GM21390 (cell line): ENCODE measurements around the gene PRSS50.

Source experiments
- ATAC-seq: cut with Tn5 transposase; IDR thresholded peaks from one replicate; pipeline ENCODE4 v1.9.1; 2021; ENCODE audit not compliant: unreplicated experiment

The PRSS50 gene

DNA sequence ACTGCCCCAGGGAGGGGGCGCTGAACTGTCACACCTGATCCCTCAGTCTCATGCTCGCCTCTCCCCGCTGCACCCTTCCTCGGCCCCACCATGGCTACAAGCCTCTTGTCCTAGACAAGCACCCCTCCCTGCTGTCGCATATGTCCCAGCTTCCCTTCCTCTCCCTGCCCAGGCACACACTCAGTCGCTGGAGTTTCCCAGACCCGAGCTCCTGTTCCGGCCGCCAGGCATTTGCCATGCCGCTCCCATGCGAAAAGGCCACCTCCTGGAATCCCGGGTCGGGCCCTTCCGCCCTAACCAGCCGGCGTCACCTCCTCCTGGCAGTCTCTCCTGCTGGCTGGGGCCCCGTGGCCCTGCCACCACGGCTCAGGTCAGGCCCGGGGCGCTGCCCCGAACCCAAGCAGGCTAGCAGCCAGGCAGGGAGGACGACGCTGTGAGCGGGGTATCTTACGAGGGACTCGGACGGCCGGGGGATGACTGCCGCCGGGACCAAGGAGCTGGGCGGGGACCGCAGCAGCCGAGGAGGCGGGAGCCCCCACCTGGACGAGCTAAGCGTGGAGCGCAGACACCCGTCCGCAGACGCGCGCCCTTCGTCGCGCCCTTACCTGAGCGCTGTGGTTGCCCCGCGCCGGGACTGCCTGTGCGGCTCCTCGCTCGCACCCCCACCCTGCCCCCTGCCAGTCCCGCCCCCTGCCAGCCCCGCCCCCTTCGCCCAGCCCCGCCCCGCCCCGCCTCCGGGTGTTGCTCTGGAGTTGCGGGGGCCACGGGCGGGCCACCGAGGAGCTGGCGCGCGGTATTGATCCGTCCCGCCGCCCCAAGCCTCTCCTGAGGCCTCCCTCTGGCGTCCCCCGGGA lies 24.4 kb downstream of the PRSS50 start, which contains the start of gene ALS2CL:
ALS2CL (minus strand) TSS at position 642 of the 854 bp plus-strand sequence. CDS start 4,239 bp downstream, outside the sequence.
- no peak for ATAC-seq

DNA sequence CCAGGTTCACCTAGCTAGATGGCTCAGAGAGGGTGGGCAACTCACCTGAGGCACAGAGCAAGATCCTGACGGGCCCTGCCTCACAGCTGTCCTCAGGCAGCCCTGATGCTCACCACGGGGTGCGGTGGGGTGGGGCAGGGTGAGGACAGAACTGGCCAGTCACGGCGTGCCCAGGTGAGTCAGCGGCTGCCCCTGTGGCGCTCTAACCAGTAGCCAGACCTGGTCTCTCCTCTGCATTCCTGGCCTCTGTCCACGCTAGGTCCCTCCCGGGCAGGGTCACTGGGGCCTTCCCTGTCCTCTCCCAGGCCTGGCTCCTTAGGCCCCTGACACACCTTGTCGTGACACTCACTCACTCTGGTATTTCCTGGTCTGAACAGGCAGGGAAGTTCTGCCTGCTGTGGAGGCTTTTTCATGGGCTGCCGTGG lies 25.1 kb downstream of the PRSS50 start:
- no peak for ATAC-seq

DNA sequence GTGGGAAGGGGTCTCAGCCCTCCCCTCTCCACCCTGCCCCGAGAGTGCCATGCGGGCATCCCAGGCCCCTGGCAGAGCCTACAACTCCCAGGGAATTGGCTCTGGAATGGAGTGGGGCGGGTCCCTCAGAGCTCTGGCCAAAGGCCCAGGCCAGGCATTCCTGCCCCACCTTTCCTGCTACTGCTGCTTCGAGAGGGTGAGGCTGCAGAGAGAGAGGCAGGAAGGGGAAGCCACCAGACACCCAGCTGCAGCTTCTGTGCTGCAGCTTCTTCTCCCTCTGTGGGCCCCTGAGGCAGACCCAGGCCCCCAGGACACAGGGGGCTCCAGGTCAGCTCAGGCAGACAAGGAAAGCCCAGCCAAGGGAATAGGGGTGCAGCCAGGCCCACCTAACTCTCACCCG lies 26.9 kb downstream of the PRSS50 start:
- ATAC-seq = no peak

DNA sequence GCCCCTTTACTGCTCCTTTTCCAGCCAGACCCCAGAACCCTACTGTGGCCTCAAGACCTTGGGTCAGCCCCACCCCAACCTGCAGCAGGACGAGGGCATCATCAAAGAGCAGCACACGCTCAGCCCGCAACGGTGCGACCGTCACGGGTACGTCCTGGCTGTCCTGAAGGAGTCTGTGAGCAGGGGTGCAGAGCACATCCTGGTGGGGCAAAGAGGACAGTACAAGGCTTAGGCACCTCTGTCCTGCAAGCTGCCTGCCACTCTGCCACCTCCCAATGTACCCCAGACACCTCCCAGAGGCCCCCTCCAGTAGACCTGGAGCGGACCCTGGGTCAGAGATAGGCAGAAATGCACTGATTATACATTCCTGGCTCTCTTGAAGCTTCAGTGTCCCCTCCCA lies 32.2 kb downstream of the PRSS50 start:
- ATAC-seq = no peak

DNA sequence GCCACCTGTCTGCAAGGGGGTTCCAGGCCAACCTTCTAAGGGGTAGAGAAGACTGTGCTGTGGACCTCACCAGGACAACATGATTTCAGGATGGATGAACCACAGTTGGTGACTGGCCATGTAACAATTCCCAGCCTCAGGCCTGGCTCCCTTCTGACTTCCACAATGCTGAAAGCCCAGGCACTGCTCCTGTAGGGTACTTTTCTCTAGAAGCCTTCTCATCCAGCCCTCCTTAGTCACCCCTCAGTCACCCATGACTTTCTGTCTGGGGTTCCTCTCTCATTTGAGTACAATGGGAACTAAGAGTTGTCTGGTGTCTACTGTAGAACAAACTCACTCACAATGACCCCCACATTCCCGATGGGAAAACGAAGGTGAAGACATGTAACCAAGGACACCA lies 32.8 kb downstream of the PRSS50 start:
- ATAC-seq = no peak

DNA sequence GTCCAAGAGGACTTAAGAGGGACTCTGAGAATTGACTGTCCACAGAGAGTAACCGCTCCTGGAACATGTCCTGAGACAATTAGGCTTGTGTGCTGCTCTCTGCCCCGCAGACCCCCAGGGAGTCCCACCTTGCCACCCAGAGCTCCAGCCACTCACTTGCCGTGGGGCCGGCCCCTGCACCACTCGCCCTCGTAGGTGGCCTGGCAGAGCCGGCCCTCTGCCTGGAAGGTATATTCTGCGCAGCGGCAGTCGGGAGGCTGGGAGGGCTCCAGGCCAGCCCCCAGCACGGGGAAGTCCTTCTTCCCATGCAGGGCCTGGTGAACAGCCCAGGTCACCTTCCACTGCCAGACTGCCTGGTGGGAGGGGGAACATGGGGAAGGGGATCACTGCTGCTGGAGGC lies 34.7 kb downstream of the PRSS50 start:
- ATAC-seq = no peak

DNA sequence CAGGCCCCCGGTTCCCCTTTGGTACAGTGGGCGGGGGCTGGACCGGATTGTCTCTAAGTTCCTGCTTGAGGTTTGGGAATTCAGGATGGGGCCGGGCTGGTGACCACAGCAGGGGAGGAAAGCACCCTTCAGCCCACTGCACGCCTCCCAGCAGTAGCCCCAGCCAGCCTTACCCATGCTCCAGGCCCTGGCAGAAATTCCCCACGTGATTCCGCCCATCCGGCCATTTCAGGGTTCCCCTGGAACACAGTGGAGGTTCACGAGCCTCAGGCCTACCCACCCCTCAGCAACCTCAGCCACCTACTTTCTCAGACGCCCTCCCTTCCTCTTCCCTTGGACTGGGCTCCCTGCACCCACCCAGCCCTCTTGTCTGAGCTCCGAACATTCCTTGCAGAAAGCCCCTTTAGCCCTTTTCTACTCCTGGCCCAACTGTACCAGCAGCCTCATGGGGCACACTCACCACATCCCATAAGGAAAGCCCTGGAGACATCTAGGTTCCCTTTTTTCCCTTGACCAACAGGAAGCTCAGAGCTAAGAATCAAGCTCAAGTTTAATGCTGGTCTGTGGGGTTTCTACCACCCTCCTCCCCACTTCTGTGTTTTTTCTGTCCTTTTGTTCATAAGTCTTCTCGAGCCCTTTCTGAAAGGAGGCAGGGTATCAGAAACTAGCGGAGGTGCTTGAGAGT lies 35.7 kb downstream of the PRSS50 start:
- ATAC-seq = no peak

DNA sequence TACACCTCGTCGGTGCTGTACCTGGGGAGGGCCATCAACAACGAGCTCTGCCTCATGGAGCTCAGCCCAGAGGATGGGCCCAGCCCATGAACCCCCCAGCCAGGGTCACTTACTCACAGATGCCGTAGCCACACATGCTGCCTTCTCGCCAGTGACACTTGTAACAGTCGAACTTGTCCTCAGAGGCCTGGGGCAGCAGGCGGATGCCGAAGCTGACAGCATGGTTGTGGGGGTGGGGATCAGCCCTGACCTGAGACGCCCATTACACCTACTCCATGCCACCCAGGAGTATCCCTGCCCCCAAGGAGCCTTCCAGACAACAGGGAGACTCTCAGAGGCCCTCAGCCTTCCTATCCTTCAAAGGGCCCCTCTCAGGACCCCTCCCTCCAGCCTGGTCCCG lies 36.3 kb downstream of the PRSS50 start:
- no peak for ATAC-seq

DNA sequence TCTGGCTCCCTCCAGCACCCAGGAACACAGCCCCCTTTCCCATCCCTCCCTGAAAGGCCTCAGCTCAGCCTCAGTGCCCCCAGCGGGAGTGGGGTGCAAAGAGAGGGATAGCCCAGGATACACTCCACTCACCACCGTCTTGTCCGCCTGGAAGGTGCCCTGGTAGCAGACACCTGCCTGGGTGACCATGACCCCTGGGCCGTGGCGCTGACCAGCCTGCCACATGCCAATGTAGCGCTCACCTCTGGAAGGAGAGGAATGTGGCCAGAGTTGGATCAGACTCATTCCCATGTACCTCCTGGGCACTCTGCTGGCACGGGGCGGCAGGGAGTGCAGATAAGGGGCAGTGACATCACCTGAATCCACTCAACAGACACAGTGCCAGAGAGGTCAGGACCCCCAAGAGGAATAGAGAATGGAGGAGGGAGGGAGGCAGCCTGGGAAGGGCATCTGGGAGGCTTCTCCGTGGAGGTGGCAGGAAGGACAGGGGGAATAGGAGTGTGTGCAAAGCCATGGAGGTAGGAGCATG lies 37.3 kb downstream of the PRSS50 start:
- ATAC-seq = no peak

DNA sequence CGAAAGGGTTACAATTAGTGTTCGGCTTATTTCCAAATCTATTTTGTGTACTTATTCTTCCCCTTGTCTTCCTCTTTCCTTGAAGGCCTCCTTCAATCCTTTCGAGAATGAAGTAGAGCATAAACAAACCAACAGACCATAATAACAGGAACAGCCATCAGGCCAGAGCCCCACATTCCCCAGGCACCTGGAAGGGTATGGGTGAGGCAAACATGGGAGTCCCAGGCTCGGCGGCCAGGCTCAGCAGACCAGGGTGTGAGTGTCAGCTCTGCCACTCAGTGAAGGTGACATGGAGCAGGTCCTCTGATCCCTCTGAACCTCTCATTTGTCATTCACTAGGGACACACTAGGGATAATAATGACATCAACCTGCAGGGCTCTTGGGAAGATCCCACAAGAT lies 38.0 kb downstream of the PRSS50 start:
- no peak for ATAC-seq

DNA sequence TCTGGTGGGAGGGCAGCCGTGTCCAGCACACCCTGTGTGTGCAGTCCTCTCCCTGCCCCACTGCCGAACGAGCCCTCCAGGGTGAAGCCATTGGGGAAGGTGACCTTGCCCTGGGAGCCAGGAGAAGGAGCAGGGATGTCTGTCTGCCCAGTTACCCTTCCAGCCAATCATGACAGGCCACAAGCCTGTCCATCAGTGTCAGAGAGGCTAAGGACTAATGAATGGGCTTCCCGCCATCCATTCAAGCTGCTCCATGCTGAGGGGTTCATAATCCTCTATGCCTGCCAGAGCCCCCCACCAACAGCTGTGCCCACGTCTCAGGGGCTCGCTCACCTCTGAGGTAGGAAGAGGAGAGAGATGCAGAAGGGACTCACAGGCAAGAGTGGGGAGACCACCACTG lies 39.4 kb downstream of the PRSS50 start:
- ATAC-seq = no peak

DNA sequence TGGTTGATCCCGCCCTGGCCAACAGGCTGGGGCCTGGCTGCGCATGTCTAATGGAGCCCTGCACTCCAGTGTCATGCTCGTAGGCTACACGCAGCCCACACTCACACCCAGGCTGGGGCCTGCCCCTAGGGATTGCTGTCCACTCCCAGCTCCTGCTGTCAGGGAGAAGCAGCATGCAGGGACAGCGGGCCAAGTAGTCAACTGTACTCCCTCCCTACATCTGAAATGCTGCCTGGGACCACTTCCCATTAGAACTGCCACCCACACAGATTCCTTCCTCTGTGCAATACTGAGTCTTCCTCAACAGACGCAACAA lies 40.3 kb downstream of the PRSS50 start:
- ATAC-seq = no peak

DNA sequence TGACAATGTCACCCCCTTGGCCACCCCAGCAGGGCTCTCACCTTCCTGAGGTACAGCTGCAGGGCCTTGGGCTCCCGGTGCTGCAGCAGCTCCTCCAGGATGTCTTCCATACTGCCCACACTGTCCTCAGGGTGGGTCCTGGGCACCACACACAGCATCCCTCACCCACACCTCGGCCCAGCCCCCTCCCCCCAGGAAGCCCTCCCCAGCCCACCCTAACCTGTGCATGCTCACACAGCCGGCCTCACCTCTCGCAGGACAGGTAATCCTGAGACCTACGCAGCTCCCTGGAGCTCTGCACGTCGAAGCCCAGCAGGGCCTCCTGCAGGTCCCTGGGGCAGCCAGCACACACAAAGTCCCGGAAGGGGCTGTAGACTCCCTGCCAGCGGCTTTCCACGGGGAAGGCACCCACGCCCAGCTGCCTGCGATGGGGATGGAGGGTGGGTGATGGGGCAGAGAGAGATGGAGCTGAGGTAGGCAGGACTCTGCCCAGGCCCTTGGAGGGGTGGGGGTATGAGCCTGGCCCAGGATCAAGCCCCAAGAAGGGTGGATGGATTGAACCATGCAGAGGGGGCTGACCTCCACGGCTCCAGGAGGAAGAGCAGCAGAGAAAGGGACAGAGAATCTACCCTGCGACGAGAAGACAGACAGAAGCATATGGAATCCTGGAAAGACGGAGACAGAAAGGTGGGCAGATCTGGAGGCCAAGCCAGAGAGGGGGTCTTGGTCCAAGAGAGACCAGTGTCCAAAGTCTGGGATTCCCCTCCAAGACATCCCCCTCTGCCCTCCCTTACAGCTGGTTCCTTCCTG lies 40.9 kb downstream of the PRSS50 start:
- no peak for ATAC-seq

DNA sequence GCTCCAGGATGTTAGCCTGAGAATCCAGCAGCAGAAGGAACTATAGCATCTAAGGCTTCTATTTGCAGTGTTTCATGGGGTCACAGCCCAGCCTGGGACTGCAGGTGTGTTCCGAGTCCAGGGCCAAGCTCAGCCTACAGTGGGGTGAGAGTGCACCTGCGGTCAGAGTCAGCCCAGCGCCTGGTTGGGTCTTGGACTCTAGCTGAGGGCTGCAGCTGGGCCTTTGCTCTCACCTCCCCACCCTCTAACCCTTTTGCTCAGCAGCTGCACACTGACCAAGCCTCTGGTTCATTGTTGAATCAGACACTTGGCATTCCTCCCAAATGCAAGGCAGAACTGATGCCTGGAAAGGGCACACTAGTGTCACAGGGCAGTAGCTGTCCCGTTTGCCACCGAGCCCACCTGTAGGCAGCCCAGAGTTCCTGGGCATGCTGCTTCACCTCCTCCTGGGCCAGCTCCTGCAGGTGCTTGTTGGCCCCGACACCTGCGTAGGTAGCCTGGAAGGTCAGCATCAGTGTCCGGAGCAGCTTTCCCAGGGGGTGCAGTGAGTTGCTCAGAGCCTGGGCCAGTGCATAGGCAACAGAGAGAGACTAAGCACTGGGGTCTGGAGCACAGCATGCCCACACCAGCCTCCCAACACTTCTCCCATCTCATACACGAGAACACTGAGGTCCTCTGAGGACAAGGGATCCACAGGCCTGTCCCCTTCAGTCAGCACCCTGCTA lies 41.7 kb downstream of the PRSS50 start:
- ATAC-seq = no peak

DNA sequence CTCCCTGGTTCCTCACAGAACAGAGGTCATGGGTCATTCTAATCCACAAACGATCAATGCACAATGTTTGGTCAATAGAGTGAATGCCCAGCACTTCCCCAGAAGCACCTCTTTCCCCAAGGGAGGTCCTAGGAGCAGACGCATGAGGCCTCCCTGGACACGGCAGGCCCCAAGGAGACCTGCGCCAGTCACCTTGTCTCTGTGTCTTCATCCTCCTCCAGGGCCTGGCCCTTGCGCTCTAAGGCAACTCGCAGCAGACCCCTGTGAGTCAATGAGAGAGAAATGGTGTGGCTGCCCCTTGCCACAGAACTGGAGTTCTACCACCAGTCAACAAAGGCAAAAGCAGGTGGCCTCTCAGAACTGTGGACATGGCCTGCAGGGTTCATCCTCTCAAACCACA lies 42.2 kb downstream of the PRSS50 start:
- no peak for ATAC-seq

DNA sequence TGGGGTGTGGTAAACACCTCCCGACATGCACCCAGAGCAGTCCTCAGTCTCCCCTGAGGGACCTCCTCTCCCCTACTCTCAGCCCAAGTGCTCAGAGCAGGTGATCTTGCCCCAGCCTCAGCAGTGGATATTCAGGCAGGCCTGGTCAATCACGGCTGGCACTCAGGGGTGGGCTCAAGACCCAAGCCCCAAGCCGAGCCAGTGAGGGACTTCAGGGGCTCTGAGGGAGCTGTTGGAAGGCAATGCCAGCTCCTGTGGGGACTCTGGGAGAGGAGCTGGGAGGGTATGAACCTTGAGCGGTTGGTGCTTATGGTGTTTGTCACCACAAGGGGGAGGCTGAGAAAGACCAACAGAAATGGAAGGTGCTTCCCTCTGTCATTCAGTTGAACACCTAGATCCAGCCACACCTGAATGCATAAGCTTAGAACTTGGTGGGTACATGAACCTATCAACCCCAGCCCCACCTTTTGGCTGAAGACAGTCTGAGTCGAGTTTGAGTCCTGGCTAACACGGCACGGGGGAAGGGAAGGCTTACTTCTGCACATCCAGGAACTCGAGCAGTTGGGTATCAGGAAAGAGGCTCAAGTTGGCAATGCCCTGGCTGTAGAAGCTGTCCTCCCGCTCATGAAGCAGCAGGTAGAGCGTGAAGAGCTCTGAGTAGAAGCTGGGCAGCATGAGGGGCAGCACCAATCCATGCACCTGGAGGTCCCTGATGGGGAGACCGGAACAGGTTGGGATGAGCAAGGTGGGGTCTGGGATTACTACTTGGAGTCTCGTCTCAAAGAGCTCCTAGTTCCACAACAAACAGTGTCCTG lies 43.4 kb downstream of the PRSS50 start:
- ATAC-seq = no peak

DNA sequence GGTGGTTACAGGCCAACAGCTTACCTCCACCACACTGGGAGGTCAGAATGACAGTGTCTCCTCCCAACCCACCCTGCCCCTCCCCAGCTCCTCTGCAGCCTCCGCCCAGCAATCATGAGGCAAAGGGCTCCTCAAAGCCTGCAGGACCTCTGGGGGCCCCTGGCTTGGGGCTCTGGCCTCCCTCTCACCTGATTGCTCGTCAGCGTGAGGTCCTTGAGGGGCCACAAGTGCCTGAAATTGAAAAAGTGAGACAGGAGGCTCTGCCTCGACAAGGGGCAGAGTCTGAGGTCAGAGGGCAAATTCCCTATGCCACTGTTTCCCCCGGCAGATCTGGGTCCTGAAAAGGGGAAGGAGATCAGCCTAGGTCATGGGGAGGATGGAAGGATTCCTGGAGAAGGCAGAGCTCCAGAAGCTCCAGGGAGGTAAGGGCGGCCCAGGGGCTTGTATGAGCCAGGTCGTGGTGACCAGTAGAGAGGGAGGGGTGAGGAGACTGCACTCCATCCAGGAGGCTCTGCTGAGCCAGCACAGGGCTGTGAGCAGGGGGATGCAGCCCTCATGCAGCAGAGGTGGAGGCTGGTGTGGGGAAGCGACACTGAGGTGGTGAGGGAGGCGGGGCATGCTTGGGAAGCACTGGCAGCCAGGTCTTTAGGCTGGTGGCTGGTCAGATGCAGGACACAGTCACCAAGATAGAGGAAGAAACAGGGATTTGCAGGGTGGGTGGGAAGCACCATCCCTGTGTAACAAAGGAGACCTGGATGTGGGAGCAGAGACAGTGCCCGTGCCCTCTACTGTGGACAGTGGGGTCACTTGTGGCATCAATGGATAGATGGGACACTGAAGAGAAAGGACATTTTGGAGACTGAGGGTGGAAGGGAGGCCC lies 44.3 kb downstream of the PRSS50 start:
- ATAC-seq = no peak

DNA sequence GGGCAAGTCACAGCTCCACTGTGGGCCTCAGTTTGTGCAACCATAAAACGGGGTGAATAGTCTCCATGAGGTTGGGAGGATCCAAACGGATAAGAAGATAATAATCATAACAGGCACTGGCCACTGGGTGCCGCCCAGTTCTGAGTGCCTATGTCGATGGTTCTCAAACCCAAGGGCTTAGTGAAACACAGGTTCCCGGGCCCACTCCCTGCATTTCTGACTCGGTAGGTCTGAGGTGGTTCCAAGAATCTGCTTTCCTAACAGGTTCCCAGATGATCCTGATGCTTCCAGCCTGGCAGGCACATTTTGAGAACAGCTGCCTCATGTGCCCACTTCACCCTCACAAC lies 45.3 kb downstream of the PRSS50 start:
- no peak for ATAC-seq
